DMS114 treated with DMSO at 0.1 percent for 48 hours (cell line): ENCODE results near the gene BDP1.
"Not testable (repeated sequence)": the region's sequence is repeated elsewhere in the genome, so short reads cannot be mapped to it uniquely, and the experiment has no call there.

ENCODE experiments used
- DNase-seq: peaks from one replicate; lab custom pipeline; 2025; ENCODE audit not compliant: unreplicated experiment; lab: John Stamatoyannopoulos, UW

BDP1 gene

DNA sequence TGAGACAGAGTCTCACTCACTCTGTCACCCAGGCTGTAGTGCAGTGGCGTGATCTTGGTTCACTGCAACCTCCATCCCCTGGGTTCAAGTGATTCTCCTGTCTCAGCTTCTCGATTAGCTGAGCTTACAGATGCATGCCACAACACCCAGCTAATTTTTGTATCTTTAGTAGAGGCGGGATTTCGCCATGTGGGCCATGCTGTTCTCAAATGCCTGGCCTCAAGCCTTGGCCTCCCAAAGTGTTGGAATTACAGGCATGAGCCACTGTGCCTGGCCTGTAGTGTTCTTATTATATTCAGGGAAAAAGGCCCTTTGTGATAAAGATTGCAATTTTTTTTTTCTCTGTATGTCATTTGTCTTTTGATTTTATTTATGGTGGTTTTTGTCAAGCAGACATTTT is 107.7 kb downstream of the BDP1 start:
- DNase-seq = no peak

DNA sequence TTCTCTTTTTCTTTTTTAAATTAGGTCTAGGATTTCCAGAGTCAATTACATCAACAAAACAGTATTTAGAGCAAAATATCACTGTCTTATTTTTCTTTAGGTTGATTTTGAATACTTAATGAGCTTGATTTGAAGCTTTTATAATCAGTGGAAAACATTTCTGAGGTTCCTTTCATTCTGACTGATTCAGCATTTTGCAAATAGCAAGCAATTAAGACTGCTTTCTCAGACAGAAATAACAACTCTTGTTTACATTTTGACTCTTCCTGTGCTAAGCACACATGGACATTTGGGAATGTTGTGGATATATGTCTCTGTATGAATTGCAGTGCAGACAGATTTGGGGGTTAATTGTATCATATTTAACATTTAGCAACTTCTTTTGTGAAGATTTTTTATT is 109.4 kb downstream of the BDP1 start:
- DNase-seq = no peak

DNA sequence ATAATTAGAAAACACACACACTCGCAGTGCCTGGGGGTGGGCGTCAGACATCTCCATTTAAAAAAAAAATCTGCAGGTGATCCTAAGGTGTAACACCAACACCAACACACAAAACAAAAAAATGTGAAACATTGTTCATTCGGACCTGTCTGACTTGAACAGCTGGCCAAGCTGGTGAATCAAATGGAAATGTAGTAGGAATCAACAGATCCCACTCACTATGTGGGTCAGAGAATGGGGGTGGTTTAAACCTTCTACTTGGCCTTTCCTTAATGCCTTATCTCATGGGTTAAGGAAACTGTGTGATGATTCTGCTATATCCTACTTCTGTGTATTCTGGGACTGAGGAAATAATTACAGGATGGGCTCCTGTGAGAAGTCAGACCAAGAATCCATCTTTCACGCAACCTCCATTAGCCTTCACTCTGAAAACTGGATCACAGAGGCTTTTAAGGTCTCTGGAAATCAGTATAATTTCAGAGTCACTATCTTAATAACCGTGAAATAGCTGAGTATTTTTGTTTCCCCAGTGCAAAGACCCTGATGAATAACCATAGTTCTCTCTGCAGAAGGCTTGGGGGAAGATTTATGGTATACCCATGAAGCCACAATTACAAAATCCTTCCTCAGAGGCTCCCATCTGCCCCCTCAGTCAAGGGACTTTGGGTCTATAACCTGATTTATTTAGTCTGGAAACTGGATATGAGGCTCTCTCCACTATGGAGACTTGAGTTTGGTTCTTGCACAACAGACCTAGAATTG is 114.5 kb downstream of the BDP1 start:
- DNase-seq = no peak

GRCh38 chr5:71571811-71572210 is 116.4 kb downstream of the BDP1 start:
- not testable (repeated sequence) for DNase-seq

GRCh38 chr5:71573591-71573990 is 118.1 kb downstream of the BDP1 start:
- DNase-seq = no peak

- DNase-seq = not testable (repeated sequence)
Measured at GRCh38 chr5:71575588-71575987, 120.1 kb downstream of the BDP1 start.

GRCh38 chr5:71576241-71576640 is 120.8 kb downstream of the BDP1 start:
- no peak for DNase-seq

GRCh38 chr5:71577839-71578238 is 122.4 kb downstream of the BDP1 start:
- not testable (repeated sequence) for DNase-seq

GRCh38 chr5:71582945-71583584 is 127.6 kb downstream of the BDP1 start:
- DNase-seq = no peak

DNA sequence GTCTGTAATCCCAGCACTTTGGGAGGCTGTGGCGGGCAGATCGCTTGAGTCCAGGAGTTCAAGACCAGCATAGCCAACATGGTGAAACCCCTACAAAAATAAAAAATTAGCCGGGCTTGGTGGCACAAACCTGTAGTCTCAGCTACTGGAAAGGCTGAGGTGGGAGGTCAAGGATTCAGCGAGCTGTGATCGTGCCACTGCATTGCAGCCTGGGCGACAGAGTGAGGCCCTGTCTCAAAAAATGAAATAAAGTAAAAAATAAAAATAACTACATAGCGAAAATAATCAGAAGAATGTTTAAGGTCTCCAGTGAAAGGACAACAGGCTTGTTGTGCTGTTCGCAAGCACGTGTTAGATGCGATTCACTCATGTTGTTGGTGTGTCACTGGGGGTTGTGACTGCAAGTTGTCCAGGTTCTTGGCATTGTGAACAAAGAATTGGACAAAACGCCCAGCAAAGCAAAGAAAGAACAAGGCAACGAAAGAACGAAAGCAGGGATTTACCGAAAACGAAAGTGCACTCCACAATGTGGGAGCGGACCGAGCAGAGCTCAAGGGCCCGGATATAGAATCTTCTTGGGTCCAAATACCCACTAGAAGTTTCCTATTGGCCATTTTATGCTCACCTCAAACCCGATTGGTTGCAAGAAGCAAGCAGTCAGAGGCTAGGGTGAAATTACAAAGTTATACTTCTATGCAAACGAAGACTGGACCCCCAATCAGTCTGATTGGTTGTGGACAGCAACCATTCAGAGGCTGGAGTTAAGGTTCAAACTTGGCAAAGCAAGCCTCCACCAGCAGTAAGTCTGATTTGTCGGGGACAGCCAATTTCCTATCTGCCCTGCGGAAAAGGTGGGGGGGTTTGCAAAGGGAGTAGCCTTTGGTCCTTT is 130.8 kb downstream of the BDP1 start:
- peak; percentile 53 for DNase-seq

- peak; percentile 91 for DNase-seq
Measured at GRCh38 chr5:71586941-71587765, 131.7 kb downstream of the BDP1 start, which contains the start of gene MCCC2. TSS of gene MCCC2 (plus strand) at chr5:71587340. CDS start at chr5:71587426, 86 bp downstream.

DNA sequence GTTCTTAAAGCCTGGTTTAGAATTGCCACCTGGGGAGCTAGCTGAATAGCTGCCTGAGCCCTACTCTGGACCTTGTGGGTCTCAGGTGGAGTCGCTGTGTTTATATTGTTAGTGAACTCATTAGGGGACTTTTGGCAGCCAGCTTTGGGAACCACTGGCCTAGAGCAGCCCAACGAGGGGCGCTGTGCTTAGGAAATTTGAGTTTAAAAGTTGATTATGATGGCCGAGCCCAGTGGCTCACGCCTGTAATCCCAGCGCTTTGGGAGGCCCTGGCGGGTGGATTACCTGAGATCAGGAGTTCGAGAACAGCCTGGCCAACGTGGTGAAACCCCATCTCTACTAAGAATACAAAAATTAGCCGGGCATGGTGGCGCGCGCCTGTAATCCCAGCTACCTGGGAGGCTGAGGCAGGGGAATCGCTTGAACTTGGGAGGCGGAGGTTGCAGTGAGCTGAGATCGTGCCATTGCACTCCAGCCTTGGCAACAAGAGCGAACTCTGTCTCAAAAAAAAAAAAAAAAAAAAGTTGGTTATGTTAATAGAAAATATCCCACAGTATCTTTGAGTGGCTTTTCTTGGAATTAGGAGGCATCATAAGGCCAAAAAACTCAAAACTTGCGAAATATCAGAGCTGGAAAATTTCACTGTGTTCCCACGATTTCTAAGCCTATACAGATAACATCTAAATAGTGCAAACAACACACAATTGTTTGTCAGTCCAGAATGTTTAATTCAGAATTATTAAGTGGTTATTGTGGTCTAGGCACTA is 132.5 kb downstream of the BDP1 start:
- no peak for DNase-seq

DNA sequence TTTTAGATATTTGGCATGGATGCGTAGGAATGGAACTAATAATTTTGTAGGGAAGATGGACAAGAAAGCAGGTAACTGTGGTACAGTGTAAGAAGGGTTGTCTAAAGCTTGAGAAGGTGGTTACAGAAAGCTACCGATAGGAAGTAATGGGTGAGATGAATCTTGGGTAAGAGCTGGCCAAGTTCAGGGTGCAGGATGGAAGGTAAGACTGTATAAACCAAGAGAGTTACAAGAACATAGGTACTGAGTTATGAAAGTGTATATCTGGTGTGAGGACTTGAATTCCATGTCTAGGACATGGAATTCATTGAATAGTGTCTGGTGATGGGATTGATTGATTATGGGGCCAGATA is 133.1 kb downstream of the BDP1 start:
- no peak for DNase-seq

GRCh38 chr5:71589903-71590302 is 134.5 kb downstream of the BDP1 start:
- DNase-seq = no peak

DNA sequence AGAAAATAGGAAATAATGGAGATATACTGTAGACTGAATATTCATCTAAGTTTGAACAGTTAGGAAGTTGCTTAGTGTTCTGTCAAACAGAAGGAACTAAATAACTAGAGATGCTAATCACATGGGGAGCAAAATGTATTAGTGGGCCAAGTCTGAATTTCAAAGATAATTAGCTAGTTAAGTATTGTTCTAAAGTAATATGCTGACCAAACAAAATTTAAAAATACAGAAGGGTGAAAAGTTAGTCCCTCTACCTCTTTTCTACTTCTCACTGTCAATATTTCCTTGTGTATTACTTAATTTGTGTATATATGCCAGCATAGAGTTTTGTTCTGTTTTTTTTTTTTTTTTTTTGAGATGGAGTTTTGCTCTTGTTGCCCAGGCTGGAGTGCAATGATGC is 135.6 kb downstream of the BDP1 start:
- no peak for DNase-seq

DNA sequence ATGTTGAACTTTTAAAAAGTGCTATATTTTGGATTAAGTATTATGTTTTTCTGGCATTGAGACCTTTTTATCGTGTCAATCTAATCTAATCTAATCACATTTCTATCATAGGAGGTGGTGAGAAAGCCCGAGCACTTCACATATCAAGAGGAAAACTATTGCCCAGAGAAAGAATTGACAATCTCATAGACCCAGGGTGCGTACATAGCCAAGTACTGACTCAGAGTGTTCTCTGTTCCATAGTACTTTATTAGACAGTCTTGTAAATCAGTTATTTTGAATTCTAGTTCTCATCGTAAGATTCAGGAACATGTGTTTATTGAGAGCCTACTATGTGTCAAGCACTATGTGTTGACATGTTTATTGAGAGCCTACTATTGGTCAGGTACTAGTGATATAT is 140.7 kb downstream of the BDP1 start:
- DNase-seq = no peak

- no peak for DNase-seq
Measured at GRCh38 chr5:71597001-71597400, 141.6 kb downstream of the BDP1 start.

DNA sequence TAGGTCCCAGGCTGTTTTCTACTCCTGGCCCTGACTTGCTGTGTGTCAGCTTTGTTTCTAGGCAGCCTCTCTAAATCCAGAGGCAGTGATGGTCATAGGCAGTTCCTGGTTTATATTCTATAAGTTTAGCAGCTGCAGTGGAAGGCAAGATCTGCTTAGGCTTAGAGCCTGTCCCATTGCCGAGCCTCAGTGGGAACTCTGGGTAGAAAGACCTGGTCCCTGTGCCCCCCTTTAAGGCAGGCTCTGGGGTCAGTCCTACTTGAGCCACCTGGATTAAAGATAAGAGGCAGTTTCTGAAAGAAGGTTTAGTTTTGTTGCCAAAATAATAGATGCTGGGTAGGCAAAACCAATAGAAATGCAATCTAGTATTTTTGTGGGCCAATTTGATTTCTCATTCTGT is 145.3 kb downstream of the BDP1 start:
- no peak for DNase-seq

- peak; percentile 25 for DNase-seq
Measured at GRCh38 chr5:71601222-71602026, 146.0 kb downstream of the BDP1 start.
